GM18517 (cell line): ENCODE data around the gene PGBD5.

Source experiments
- ATAC-seq: cut with Tn5 transposase; IDR thresholded peaks from one replicate; pipeline ENCODE4 v1.9.1; 2021; ENCODE audit warnings: mild to moderate bottlenecking, moderate library complexity; ENCODE audit not compliant: unreplicated experiment

Gene PGBD5

DNA sequence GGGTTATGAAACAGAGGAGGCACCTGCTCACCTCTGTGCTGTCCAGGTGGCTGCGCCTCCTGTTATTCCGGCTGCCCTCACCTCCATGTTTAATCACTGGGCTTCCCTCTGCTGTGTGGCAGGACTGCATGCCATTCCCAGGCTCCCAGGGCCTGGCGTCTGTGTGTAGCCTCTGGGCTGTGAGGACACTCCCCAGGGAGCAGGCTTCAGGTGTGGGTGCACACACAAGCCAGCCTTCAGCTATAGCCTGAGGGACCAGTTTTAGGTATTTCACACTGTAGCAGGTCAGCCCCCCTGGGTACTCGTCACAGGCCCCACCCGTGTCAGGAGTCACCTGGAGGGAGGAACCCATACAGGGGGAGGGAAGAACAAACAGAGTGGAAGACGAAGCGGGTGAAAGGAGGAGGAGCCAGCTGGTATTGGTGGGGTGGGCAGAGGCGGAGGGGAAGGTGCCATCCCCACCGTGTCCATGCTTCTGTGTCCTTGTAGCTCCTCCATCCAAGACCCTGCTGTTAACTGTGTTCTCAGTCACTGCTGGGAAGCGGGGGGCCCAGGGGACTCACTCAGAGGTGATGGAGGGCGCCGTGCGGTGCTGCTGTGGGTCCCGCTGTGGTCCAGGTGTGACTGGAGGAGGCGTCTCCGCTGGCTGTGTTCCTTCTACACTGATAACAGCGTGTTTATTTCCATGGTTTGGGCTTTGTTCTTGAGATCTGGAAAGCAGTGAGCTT is 158.6 kb downstream of the PGBD5 start:
- ATAC-seq: no peak

DNA sequence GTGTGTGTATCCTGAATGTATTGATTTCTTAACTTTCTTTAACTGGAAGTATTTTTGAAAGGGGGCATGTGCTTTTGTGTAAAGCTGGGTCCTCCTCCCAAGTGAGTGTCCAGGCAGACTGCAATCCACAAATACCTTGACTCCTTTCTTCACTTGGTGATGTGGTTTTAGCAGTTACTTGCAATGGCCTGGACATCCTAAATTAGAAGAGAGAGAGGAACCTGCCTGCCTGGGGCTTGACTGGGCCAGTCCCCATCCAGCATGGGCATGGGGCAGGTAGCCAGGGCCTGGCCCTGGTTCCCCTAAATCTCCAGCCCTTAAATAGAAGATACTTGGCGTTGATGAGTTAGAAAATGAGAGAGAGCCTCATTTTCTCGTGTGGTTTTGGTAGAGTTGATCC is 159.7 kb downstream of the PGBD5 start:
- ATAC-seq: no peak

- no peak for ATAC-seq
Measured at GRCh38 chr1:230265200-230266115, 160.7 kb downstream of the PGBD5 start.
